GM12878 (cell line): ENCODE data around the gene C1orf35. TPM values are rescaled to one million over a fixed set of nuclear protein-coding genes. Genes with fewer than 3 reads are reported as not detected.

ENCODE experiments used
- BCL3 ChIP-seq: IDR thresholded peaks from 2 replicates; pipeline ENCODE4 v1.6.1; 2011; ENCODE audit warnings: borderline replicate concordance, low read depth, mild to moderate bottlenecking, moderate library complexity, low read length; ENCODE audit not compliant: insufficient read depth, poor library complexity, severe bottlenecking
- BHLHE40 ChIP-seq, 2 experiments: fragments of 450-650 bp in 1 of 2; IDR thresholded peaks; 2 replicates each; pipeline ENCODE4 v1.6.1; 2011 to 2017; ENCODE audit warnings: low read depth in 2 of 2, borderline replicate concordance in 1 of 2, improper control_type of control experiment in 1 of 2, low read length in 1 of 2, mild to moderate bottlenecking in 1 of 2
- CEBPZ ChIP-seq: fragments of 150-350 bp; IDR thresholded peaks from 2 replicates; pipeline ENCODE4 v1.6.1; 2016; ENCODE audit warnings: low read depth, low read length
- CHD2 ChIP-seq: IDR thresholded peaks from 2 replicates; pipeline ENCODE4 v1.6.1; 2011; ENCODE audit warnings: low read depth, low read length, improper control_type of control experiment, borderline replicate concordance
- ELK1 ChIP-seq: IDR thresholded peaks from 2 replicates; pipeline ENCODE4 v1.6.1; 2012; ENCODE audit warnings: low read depth, low read length, improper control_type of control experiment
- HCFC1 ChIP-seq: fragments of 150-350 bp; IDR thresholded peaks from 2 replicates; pipeline ENCODE4 v1.6.1; 2014; ENCODE audit warnings: low read length
- IKZF2 ChIP-seq, 2 experiments: fragments of 450-650 bp; IDR thresholded peaks; 2 replicates each; pipeline ENCODE4 v1.6.1; 2017; ENCODE audit warnings: mild to moderate bottlenecking in 2 of 2, moderate library complexity in 2 of 2
- JUND ChIP-seq: IDR thresholded peaks from 2 replicates; pipeline ENCODE4 v1.6.1; 2012; ENCODE audit warnings: low read depth, mild to moderate bottlenecking, low read length, improper control_type of control experiment, moderate library complexity
- PKNOX1 ChIP-seq: fragments of 450-650 bp; IDR thresholded peaks from 2 replicates; pipeline ENCODE4 v1.6.1; 2016; ENCODE audit warnings: mild to moderate bottlenecking
- POLR2AphosphoS5 ChIP-seq: IDR thresholded peaks from 2 replicates; pipeline ENCODE4 v1.6.1; 2011; ENCODE audit warnings: mild to moderate bottlenecking, low read length, inconsistent platforms
- RELB ChIP-seq: fragments of 450-650 bp; IDR thresholded peaks from 2 replicates; pipeline ENCODE4 v1.6.1; 2017; ENCODE audit warnings: low read depth, mild to moderate bottlenecking, moderate library complexity
- SPI1 ChIP-seq: IDR thresholded peaks from 2 replicates; pipeline ENCODE4 v1.6.1; 2011; ENCODE audit warnings: low read depth, mild to moderate bottlenecking, low read length, moderate library complexity, borderline replicate concordance; ENCODE audit not compliant: insufficient read depth
- SRF ChIP-seq, 2 experiments: IDR thresholded peaks; 2 replicates each; pipeline ENCODE4 v1.6.1; 2011; ENCODE audit warnings: low read depth in 2 of 2, low read length in 2 of 2, mild to moderate bottlenecking in 1 of 2, moderate library complexity in 1 of 2
- STAT3 ChIP-seq: IDR thresholded peaks from 2 replicates; pipeline ENCODE4 v1.6.1; 2011; ENCODE audit warnings: low read depth, low read length, improper control_type of control experiment
- YY1 ChIP-seq: IDR thresholded peaks from 2 replicates; pipeline ENCODE4 v1.6.1; 2011; ENCODE audit warnings: low read depth, mild to moderate bottlenecking, low read length
- polyA plus RNA-seq, 11 experiments: library from polyadenylated mRNA; depleted of rRNA in 4 of 11; unstranded in 6 of 11; stranded (reverse) in 5 of 11; fragments of >200 nt; fragmentation: Nextera tagmentation in 4 of 11; fragmentation: Illumina TruSeq in 1 of 11; extraction: Ambion mirVana in 4 of 11; extraction: Trizol in 1 of 11; gene quantifications; 1 replicate in 1 of 11; 2 replicates in 10 of 11; pipeline versions ENCODE4 v1.2.1 to v1.2.3, GENCODE V29; 2011 to 2016; ENCODE audit warnings: inconsistent platforms in 2 of 11, missing spikeins in 2 of 11, low read depth in 1 of 11
- total RNA-seq, 4 experiments: library from RNA; depleted of rRNA in 3 of 4; stranded (reverse); fragments of >200 nt in 3 of 4; fragmentation: Illumina TruSeq in 1 of 4; extraction: Trizol in 1 of 4; gene quantifications; 2 replicates each; pipeline versions ENCODE4 v1.2.1 to v1.2.3, GENCODE V29; 2013 to 2021

C1orf35 gene
- total and polyA plus RNA-seq, 10 of the 15 experiments (the other 5 are each of a cell fraction or from before 2014, with no cell fraction given): 2.5 to 27.0 (median 10.6) TPM

GRCh38 chr1:228109073-228109961 lies 6.2 kb upstream of the C1orf35 start, which contains the start of gene MRPL55 (continued):
- TF ChIP-seq CEBPZ: no peak
- peak; percentile 93 for TF ChIP-seq POLR2AphosphoS5
- no peak for TF ChIP-seq PKNOX1
- peak; percentile 42; the same call in 1 of the 2 replicates for TF ChIP-seq JUND
- TF ChIP-seq IKZF2 (IDR thresholded peaks at IDR 0.05): no peak; a peak in 1 of 4 replicates
- peak; percentile 74; the same call in 1 of the 2 replicates for TF ChIP-seq YY1
- no peak for TF ChIP-seq ELK1
- peak; percentile 35 to 68; a peak in 2 of 4 replicates for TF ChIP-seq BHLHE40 (IDR thresholded peaks at IDR 0.05; ENCODE audit: borderline replicate concordance in 1 of 2, low read depth in 2 of 2, low read length in 1 of 2)
- TF ChIP-seq SPI1: no peak
- TF ChIP-seq RELB: peak; percentile 85
- TF ChIP-seq CHD2: peak; percentile 70
- peak; percentile 71 to 96 for TF ChIP-seq SRF (IDR thresholded peaks at IDR 0.05; ENCODE audit: low read depth in 2 of 2, low read length in 2 of 2)
- TF ChIP-seq BCL3: peak; percentile 16
- no peak for TF ChIP-seq STAT3
- TF ChIP-seq HCFC1: peak; percentile 85
